Uterus (tissue), 2 donors: ENCODE data around the gene ARRDC5.
"Not testable (repeated sequence)": the region's sequence is repeated elsewhere in the genome, so short reads cannot be mapped to it uniquely, and the experiment has no call there.

Experiments
- POLR2A ChIP-seq, 2 donors: fragments of 450-650 bp; IDR thresholded peaks; one replicate each; pipeline ENCODE4 v1.6.1; 2016; ENCODE audit warnings: antibody characterized with exemption in 2 of 2, mild to moderate bottlenecking in 1 of 2, moderate library complexity in 1 of 2
- TF ChIP-seq, protein P1 (sequence below), 4 experiments: fragments of 200-600 bp in 2 of 4; fragments of 450-650 bp in 2 of 4; sonication (generic) in 2 of 4; IDR thresholded peaks; one replicate each; pipeline ENCODE4 v1.5.1; 2016 to 2019; ENCODE audit warnings: antibody characterized with exemption in 4 of 4, mild to moderate bottlenecking in 2 of 4, moderate library complexity in 1 of 4

DNA sequence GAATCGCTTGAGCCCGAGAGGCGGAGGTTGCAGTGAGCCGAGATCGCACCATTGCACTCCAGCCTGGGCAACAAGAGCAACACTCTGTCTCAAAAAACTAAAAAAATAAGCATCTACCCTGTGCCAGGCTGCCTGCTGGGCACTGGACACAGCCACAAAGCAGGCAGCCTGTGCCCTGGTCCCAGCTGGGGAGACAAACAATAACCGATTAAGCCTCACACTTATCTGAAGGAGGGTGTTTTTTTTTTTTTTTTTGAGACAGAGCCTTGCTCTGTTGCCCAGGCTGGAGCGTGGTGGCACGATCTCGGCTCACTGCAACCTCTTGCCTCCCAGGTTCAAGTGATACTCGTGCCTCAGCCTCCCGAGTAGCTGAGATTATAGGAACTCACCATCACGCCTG is 46.2 kb downstream of the ARRDC5 start:
- not testable (repeated sequence) for TF ChIP-seq POLR2A (IDR thresholded peaks at IDR 0.05)
- TF ChIP-seq, protein P1, sequence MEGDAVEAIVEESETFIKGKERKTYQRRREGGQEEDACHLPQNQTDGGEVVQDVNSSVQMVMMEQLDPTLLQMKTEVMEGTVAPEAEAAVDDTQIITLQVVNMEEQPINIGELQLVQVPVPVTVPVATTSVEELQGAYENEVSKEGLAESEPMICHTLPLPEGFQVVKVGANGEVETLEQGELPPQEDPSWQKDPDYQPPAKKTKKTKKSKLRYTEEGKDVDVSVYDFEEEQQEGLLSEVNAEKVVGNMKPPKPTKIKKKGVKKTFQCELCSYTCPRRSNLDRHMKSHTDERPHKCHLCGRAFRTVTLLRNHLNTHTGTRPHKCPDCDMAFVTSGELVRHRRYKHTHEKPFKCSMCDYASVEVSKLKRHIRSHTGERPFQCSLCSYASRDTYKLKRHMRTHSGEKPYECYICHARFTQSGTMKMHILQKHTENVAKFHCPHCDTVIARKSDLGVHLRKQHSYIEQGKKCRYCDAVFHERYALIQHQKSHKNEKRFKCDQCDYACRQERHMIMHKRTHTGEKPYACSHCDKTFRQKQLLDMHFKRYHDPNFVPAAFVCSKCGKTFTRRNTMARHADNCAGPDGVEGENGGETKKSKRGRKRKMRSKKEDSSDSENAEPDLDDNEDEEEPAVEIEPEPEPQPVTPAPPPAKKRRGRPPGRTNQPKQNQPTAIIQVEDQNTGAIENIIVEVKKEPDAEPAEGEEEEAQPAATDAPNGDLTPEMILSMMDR (IDR thresholded peaks at IDR 0.05) = not testable (repeated sequence)
